Esophagus muscularis mucosa (tissue), 4 donors: ENCODE results near the gene TTLL12. TPM values are rescaled to one million over a fixed set of nuclear protein-coding genes. Genes with fewer than 3 reads are reported as not detected.

Experiments used
- DNase-seq: peaks from one replicate; pipeline ENCODE4 v3.0.0-alpha.2; 2017; ENCODE audit errors: extremely low spot score
- H3K27ac ChIP-seq, 4 donors: fragments of 200-600 bp; sonication (generic); replicated peaks in 1 of 4; 1 replicate in 3 of 4; 2 replicates in 1 of 4; pipeline ENCODE4 v1.5.1; 2016 to 2019; ENCODE audit warnings: mild to moderate bottlenecking in 1 of 4
- H3K27me3 ChIP-seq, 4 donors: fragments of 200-600 bp; sonication (generic); one replicate each; pipeline versions ENCODE4 v1.5.1 to v1.6.0; 2016 to 2019
- H3K36me3 ChIP-seq, 4 donors: fragments of 200-600 bp; sonication (generic); one replicate each; pipeline ENCODE4 v1.5.1; 2016 to 2019
- H3K4me1 ChIP-seq, 4 donors: fragments of 200-600 bp; sonication (generic); one replicate each; pipeline ENCODE4 v1.5.1; 2016 to 2019
- H3K4me3 ChIP-seq, 4 donors: fragments of 200-600 bp; sonication (generic); 1 replicate in 2 of 4; 2 replicates in 2 of 4; pipeline ENCODE4 v1.5.1; 2016 to 2019; ENCODE audit warnings: mild to moderate bottlenecking in 4 of 4, moderate library complexity in 1 of 4
- H3K9me3 ChIP-seq, 4 donors: fragments of 200-600 bp; sonication (generic); 1 replicate in 3 of 4; 2 replicates in 1 of 4; pipeline ENCODE4 v1.5.1; 2016 to 2019
- CTCF ChIP-seq, 3 experiments: fragments of 200-600 bp in 2 of 3; fragments of 450-650 bp in 1 of 3; sonication (generic) in 2 of 3; IDR thresholded peaks; one replicate each; pipeline ENCODE4 v1.5.1; 2017 to 2019; ENCODE audit warnings: antibody characterized with exemption in 3 of 3, mild to moderate bottlenecking in 2 of 3, moderate library complexity in 1 of 3
- EP300 ChIP-seq: sonication (generic); formaldehyde crosslinking; IDR thresholded peaks from one replicate; pipeline ENCODE4 v1.6.1; 2017; ENCODE audit warnings: antibody characterized with exemption
- POLR2A ChIP-seq: fragments of 450-650 bp; IDR thresholded peaks from one replicate; pipeline ENCODE4 v1.6.1; 2017; ENCODE audit warnings: antibody characterized with exemption, moderate library complexity, mild to moderate bottlenecking, low read depth
- POLR2AphosphoS5 ChIP-seq, 2 donors: sonication (generic); formaldehyde crosslinking; IDR thresholded peaks; one replicate each; pipeline ENCODE4 v1.6.1; 2017; ENCODE audit warnings: antibody characterized with exemption in 2 of 2
- WGBS: methylation state at CpG from one replicate; pipeline ENCODE4 v1.1.5; 2018; 5-methylcytosine and 5-hydroxymethylcytosine counted together
- intact Hi-C: fragments of 100-400 bp; cut with DNase I; formaldehyde crosslinking; loops from one replicate; pipeline ENCODE4 v1.15.1; 2023
- total RNA-seq, 4 donors: library from RNA; depleted of rRNA; stranded (reverse); fragments of >200 nt; gene quantifications; one replicate each; pipeline versions ENCODE4 v1.1.0 to v1.2.1, GENCODE V29; 2016

The TTLL12 gene
- total RNA-seq, 4 donors from 2014 or later, result 19.9 to 32.8 (median 28.0) TPM

DNA sequence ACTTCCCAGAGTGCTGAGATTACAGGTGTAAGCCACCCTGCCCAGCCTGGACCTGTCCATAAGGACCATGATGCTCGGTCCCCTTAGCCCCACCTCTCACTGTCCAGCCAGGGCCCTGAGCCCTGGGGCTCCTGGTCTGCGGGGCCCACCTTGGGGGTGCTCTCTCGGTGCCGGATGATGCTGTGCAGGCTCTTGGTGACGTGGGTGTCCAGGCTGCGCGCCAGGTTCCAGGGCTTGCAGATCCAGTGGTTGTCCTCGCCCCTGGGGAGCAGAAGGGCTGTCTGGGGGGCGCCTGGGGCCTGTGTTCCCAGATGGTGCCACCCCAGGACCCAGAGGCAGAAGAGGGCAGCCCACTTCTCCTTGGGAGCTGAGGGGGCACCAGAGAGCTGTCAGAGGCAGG lies 13.4 kb downstream of the TTLL12 start:
- H3K4me1 ChIP-seq, result no peaks in the 10 kb centered on the region
- DNase-seq, result no peak
- TF ChIP-seq EP300, result no peak
- no peak for TF ChIP-seq CTCF (IDR thresholded peaks at IDR 0.05)
- TF ChIP-seq POLR2A, result no peak
- no peak for TF ChIP-seq POLR2AphosphoS5 (IDR thresholded peaks at IDR 0.05)
- H3K9me3 ChIP-seq, result no peaks in the 10 kb centered on the region
- no peak overlapping the region for H3K4me3 ChIP-seq
- H3K27me3 ChIP-seq, result no peaks in the 10 kb centered on the region
- H3K36me3 ChIP-seq, result peaks cover 36 to 97% (median 81%) of the 10 kb centered on the region in 4 donors
- intact Hi-C loops, result no loop called here
- 100% methylated on average over 3 of the region's 9 CpGs for WGBS
- H3K27ac ChIP-seq, result no peak overlapping the region

DNA sequence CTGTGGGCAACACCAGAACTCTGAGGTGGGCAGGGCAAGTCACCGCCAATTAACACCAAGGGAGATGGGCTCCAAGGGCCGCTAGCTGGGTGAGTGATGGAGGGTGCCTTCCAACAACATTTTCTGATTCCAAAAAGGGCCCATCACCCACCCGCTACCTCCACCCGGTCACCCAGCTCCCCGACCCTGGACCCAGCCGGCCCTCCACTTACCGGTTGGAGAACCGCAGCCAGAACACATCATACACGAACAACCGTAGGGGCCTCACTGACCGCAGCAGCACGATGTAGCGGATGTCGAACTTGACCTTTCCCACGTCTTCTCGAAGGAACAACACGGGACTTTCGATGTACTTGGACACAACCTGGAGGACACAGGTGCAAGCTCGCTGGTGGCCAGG lies 14.7 kb downstream of the TTLL12 start:
- Histone ChIP-seq H3K4me1 (no peaks in the 10 kb centered on the region), H3K4me3 (no peak overlapping the region), H3K27me3 (no peaks in the 10 kb centered on the region), H3K9me3 (no peaks in the 10 kb centered on the region), H3K36me3 (peaks cover 44 to 97% (median 88%) of the 10 kb centered on the region in 4 donors), H3K27ac (no peak overlapping the region)
- no peak for TF ChIP-seq POLR2A
- no peak for TF ChIP-seq CTCF (IDR thresholded peaks at IDR 0.05)
- TF ChIP-seq POLR2AphosphoS5 (IDR thresholded peaks at IDR 0.05), result no peak
- TF ChIP-seq EP300, result no peak
- intact Hi-C loops, result no loop called here
- DNase-seq, result no peak
- 92% methylated on average over 19 of the region's 19 CpGs for WGBS

GRCh38 chr22:43171607-43172006 lies 15.3 kb downstream of the TTLL12 start:
- no peak overlapping the region for H3K27ac ChIP-seq
- no peak for DNase-seq
- intact Hi-C loops, result no loop called here
- TF ChIP-seq EP300 (no peak), POLR2AphosphoS5 (IDR thresholded peaks at IDR 0.05) (no peak), POLR2A (no peak), CTCF (IDR thresholded peaks at IDR 0.05) (no peak)
- H3K4me1 ChIP-seq, result no peaks in the 10 kb centered on the region
- no peaks in the 10 kb centered on the region for H3K27me3 ChIP-seq
- peaks cover 44 to 97% (median 89%) of the 10 kb centered on the region in 4 donors for H3K36me3 ChIP-seq
- no peak overlapping the region for H3K4me3 ChIP-seq
- no peaks in the 10 kb centered on the region for H3K9me3 ChIP-seq
- WGBS, result 82% methylated on average over 5 of the region's 12 CpGs

DNA sequence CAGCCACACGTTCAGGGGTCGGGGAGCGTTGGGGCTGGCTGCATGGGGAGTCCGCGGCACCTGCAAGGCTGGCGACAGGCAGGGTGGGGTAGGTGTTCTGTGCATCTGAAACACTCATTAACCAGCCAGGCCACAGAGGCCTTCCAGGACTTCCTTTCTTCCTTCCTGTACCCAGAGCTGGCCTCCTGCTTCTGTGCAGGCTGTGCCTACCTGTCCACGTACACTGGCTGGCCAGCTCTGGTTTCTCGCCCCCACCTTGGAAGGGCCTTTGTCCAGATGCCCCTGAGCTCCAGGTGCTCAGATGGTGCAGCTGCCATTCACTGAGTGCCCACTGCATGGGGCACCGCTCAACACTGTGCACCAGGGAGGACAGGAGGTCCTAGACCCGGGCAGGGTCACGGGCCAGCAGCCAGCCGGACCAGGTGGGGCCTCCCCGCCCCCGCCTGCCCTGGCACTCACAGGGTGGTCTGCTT lies 15.9 kb downstream of the TTLL12 start:
- peaks cover 44 to 99% (median 88%) of the 10 kb centered on the region in 4 donors for H3K36me3 ChIP-seq
- 77% methylated on average over 8 of the region's 14 CpGs for WGBS

More for the DNA sequence above, 15.9 kb downstream of the TTLL12 start:
- no peak overlapping the region for H3K27ac ChIP-seq
- no peak overlapping the region for H3K4me3 ChIP-seq
- no peaks in the 10 kb centered on the region for H3K9me3 ChIP-seq
- no peaks in the 10 kb centered on the region for H3K27me3 ChIP-seq
- no peak for DNase-seq
- no peaks in the 10 kb centered on the region for H3K4me1 ChIP-seq
- intact Hi-C loops, result no loop called here
- no peak for TF ChIP-seq EP300
- TF ChIP-seq POLR2A, result no peak
- no peak for TF ChIP-seq POLR2AphosphoS5 (IDR thresholded peaks at IDR 0.05)
- TF ChIP-seq CTCF (IDR thresholded peaks at IDR 0.05), result no peak
